ENCODE measurements around the gene SSBP2. TPM values are rescaled to one million over a fixed set of nuclear protein-coding genes. Genes with fewer than 3 reads are reported as not detected.

SSBP2 gene
- total RNA-seq, 1 donor from 2014 or later = 47.9 TPM

- Mint-ChIP-seq H3K4me1 (ENCODE audit: low read depth) (peaks cover 19% of the 10 kb centered on the region), H3K36me3 (ENCODE audit: low read depth) (peaks cover under 1% of the 10 kb centered on the region), H3K27me3 (ENCODE audit: low read depth) (no peaks in the 10 kb centered on the region), H3K9me3 (ENCODE audit: low read depth) (no peaks in the 10 kb centered on the region), H3K27ac (ENCODE audit: unreplicated experiment) (no peak overlapping the region), H3K4me3 (ENCODE audit: unreplicated experiment) (no peak overlapping the region)
- no peak for DNase-seq (ENCODE audit: low spot score)
- TF ChIP-seq CTCF (IDR thresholded peaks at IDR 0.05) = no peak
Measured at GRCh38 chr5:81729276-81729675, 21.6 kb downstream of the SSBP2 start.

- DNase-seq (ENCODE audit: low spot score) = no peak
- Mint-ChIP-seq H3K9me3 (ENCODE audit: low read depth) (no peaks in the 10 kb centered on the region), H3K27me3 (ENCODE audit: low read depth) (no peaks in the 10 kb centered on the region), H3K27ac (ENCODE audit: unreplicated experiment) (no peak overlapping the region), H3K4me1 (ENCODE audit: low read depth) (peaks cover 17% of the 10 kb centered on the region), H3K36me3 (ENCODE audit: low read depth) (no peaks in the 10 kb centered on the region), H3K4me3 (ENCODE audit: unreplicated experiment) (no peak overlapping the region)
- TF ChIP-seq CTCF (IDR thresholded peaks at IDR 0.05) = no peak
Measured at GRCh38 chr5:81728301-81728700, 22.6 kb downstream of the SSBP2 start.

GRCh38 chr5:81726297-81726696 lies 24.6 kb downstream of the SSBP2 start:
- peaks cover 20% of the 10 kb centered on the region for H3K4me1 Mint-ChIP-seq (ENCODE audit: low read depth)
- H3K27ac Mint-ChIP-seq (ENCODE audit: unreplicated experiment) = peak overlapping the region; percentile 64
- H3K27me3 Mint-ChIP-seq (ENCODE audit: low read depth) = no peaks in the 10 kb centered on the region
- TF ChIP-seq CTCF (IDR thresholded peaks at IDR 0.05) = no peak
- H3K36me3 Mint-ChIP-seq (ENCODE audit: low read depth) = no peaks in the 10 kb centered on the region
- no peak overlapping the region for H3K4me3 Mint-ChIP-seq (ENCODE audit: unreplicated experiment)
- no peak for DNase-seq (ENCODE audit: low spot score)
- H3K9me3 Mint-ChIP-seq (ENCODE audit: low read depth) = no peaks in the 10 kb centered on the region

GRCh38 chr5:81724571-81724970 lies 26.3 kb downstream of the SSBP2 start:
- Mint-ChIP-seq H3K9me3 (ENCODE audit: low read depth) (no peaks in the 10 kb centered on the region), H3K36me3 (ENCODE audit: low read depth) (no peaks in the 10 kb centered on the region), H3K27me3 (ENCODE audit: low read depth) (no peaks in the 10 kb centered on the region), H3K4me1 (ENCODE audit: low read depth) (peaks cover 34% of the 10 kb centered on the region), H3K4me3 (ENCODE audit: unreplicated experiment) (no peak overlapping the region), H3K27ac (ENCODE audit: unreplicated experiment) (no peak overlapping the region)
- TF ChIP-seq CTCF (IDR thresholded peaks at IDR 0.05) = no peak
- DNase-seq (ENCODE audit: low spot score) = no peak

- Mint-ChIP-seq H3K4me1 (ENCODE audit: low read depth) (peaks cover 39% of the 10 kb centered on the region), H3K36me3 (ENCODE audit: low read depth) (no peaks in the 10 kb centered on the region), H3K4me3 (ENCODE audit: unreplicated experiment) (no peak overlapping the region), H3K9me3 (ENCODE audit: low read depth) (no peaks in the 10 kb centered on the region), H3K27ac (ENCODE audit: unreplicated experiment) (no peak overlapping the region), H3K27me3 (ENCODE audit: low read depth) (no peaks in the 10 kb centered on the region)
- no peak for TF ChIP-seq CTCF (IDR thresholded peaks at IDR 0.05)
- DNase-seq (ENCODE audit: low spot score) = no peak
Measured at GRCh38 chr5:81724108-81724507, 26.8 kb downstream of the SSBP2 start.

All from chondrocyte (in vitro differentiated cells).